Hematopoietic multipotent progenitor cell treated with erythropoietin and hydrocortisone succinate and interleukin-3 and kit ligand, for 4 days (in vitro differentiated cells): Measurements from ENCODE around the gene MIER2.
"Not testable (repeated sequence)": the region's sequence is repeated elsewhere in the genome, so short reads cannot be mapped to it uniquely, and the experiment has no call there.

Source experiments
- DNase-seq: peaks from one replicate; pipeline ENCODE4 v3.0.0-alpha.2; 2015

The MIER2 gene

GRCh38 chr19:281156-281853 is 63.3 kb downstream of the MIER2 start:
- DNase-seq = no peak

GRCh38 chr19:280541-281009 is 64.0 kb downstream of the MIER2 start:
- no peak for DNase-seq

- no peak for DNase-seq
Observed at GRCh38 chr19:279656-280055, 64.9 kb downstream of the MIER2 start.

- no peak for DNase-seq
Observed at GRCh38 chr19:279231-279630, 65.4 kb downstream of the MIER2 start.

- peak; percentile 62 for DNase-seq
Observed at GRCh38 chr19:277581-278165, 66.9 kb downstream of the MIER2 start.

- DNase-seq = no peak
Observed at GRCh38 chr19:277131-277530, 67.5 kb downstream of the MIER2 start.

GRCh38 chr19:275958-276646 is 68.5 kb downstream of the MIER2 start:
- no peak for DNase-seq

- no peak for DNase-seq
Observed at GRCh38 chr19:275000-275399, 69.6 kb downstream of the MIER2 start.

GRCh38 chr19:273393-273792 is 71.2 kb downstream of the MIER2 start:
- DNase-seq = no peak

- DNase-seq = no peak
Observed at GRCh38 chr19:271856-272255, 72.7 kb downstream of the MIER2 start.

GRCh38 chr19:270766-271318 is 73.8 kb downstream of the MIER2 start:
- DNase-seq = not testable (repeated sequence)

- no peak for DNase-seq
Observed at GRCh38 chr19:269241-269640, 75.4 kb downstream of the MIER2 start.

- DNase-seq = no peak
Observed at GRCh38 chr19:262125-262524, 82.5 kb downstream of the MIER2 start.

- not testable (repeated sequence) for DNase-seq
Observed at GRCh38 chr19:256804-257203, 87.8 kb downstream of the MIER2 start.
